IMR-90 (cell line): ENCODE measurements around the gene FBLIM1. TPM values are rescaled to one million over a fixed set of nuclear protein-coding genes. Genes with fewer than 3 reads are reported as not detected.

Source experiments
- ATAC-seq: fragments of 200-7000 bp; cut with Tn5 transposase; 2 replicates; pipeline ENCODE4 v1.9.1; 2020; ENCODE audit warnings: low read depth, mild to moderate bottlenecking, moderate library complexity
- BruUV-seq: library from RNA; stranded (reverse); fragments of 400-500 nt; replicated peaks from 2 replicates; lab custom pipeline; 2021; lab: Mats Ljungman, UMichigan
- CTCF ChIA-PET: fragments of 300-600 bp; formaldehyde crosslinking; extraction: SDS; loops from one replicate; lab custom pipeline; 2021; ENCODE audit warnings: antibody characterized with exemption; lab: Yijun Ruan, JAX
- POLR2A ChIA-PET: fragments of 300-600 bp; sonication (Branson Sonifier 250); formaldehyde crosslinking; loops from one replicate; lab custom pipeline; 2022; ENCODE audit warnings: antibody characterized with exemption; ENCODE audit not compliant: unreplicated experiment; lab: Charles Lee
- DNase-seq: peaks from one replicate; pipeline ENCODE4 v3.0.0; 2013
- H2AFZ ChIP-seq: replicated peaks from 2 replicates; pipeline ENCODE3; 2013; ENCODE audit warnings: low read length, mild to moderate bottlenecking; ENCODE audit not compliant: poor library complexity
- H2AK5ac ChIP-seq: 2 replicates; pipeline ENCODE4 v1.6.1; 2013; ENCODE audit warnings: low read depth, low read length, inconsistent platforms
- H2AK9ac ChIP-seq: replicated peaks from 2 replicates; pipeline ENCODE3; 2013; ENCODE audit warnings: mild to moderate bottlenecking, low read depth, low read length, moderate library complexity; ENCODE audit not compliant: poor library complexity
- H2BK120ac ChIP-seq: 2 replicates; pipeline ENCODE4 v1.6.1; 2013; ENCODE audit warnings: low read depth, low read length, inconsistent platforms
- H2BK15ac ChIP-seq: 3 replicates; pipeline ENCODE4 v1.6.1; 2013; ENCODE audit warnings: low read depth, low read length, inconsistent platforms
- H2BK20ac ChIP-seq: 2 replicates; pipeline ENCODE4 v1.6.1; 2013; ENCODE audit warnings: low read depth, mild to moderate bottlenecking, inconsistent platforms, low read length, moderate library complexity
- H2BK5ac ChIP-seq: 2 replicates; pipeline ENCODE4 v1.6.1; 2013; ENCODE audit warnings: mild to moderate bottlenecking, low read depth, low read length, inconsistent platforms; ENCODE audit not compliant: poor library complexity, severe bottlenecking
- H3K14ac ChIP-seq: replicated peaks from 2 replicates; pipeline ENCODE4 v1.6.1; 2013; ENCODE audit warnings: low read depth, low read length, inconsistent platforms
- H3K18ac ChIP-seq: 2 replicates; pipeline ENCODE4 v1.6.1; 2013; ENCODE audit warnings: low read depth, low read length, control low read depth
- H3K23ac ChIP-seq: 2 replicates; pipeline ENCODE4 v1.6.1; 2013; ENCODE audit warnings: low read depth, low read length, inconsistent platforms
- H3K27ac ChIP-seq: 2 replicates; pipeline ENCODE4 v1.5.1; 2013; ENCODE audit warnings: mild to moderate bottlenecking, control low read depth, low read length; ENCODE audit not compliant: insufficient read depth
- H3K27me3 ChIP-seq: 2 replicates; pipeline ENCODE4 v1.6.1; 2013; ENCODE audit warnings: low read length; ENCODE audit not compliant: control insufficient read depth, insufficient read depth
- H3K36me3 ChIP-seq: 2 replicates; pipeline ENCODE4 v1.6.1; 2013; ENCODE audit warnings: low read length, mixed read lengths; ENCODE audit not compliant: control insufficient read depth, insufficient read depth
- H3K4ac ChIP-seq: 2 replicates; pipeline ENCODE4 v1.6.1; 2013; ENCODE audit warnings: low read depth, low read length, inconsistent platforms
- H3K4me1 ChIP-seq: 2 replicates; pipeline ENCODE4 v1.6.1; 2013; ENCODE audit warnings: low read length, mixed read lengths; ENCODE audit not compliant: control insufficient read depth, insufficient read depth
- H3K4me2 ChIP-seq: 2 replicates; pipeline ENCODE4 v1.6.1; 2013; ENCODE audit warnings: low read depth, mild to moderate bottlenecking, control low read depth, low read length, moderate library complexity
- H3K4me3 ChIP-seq: 2 replicates; pipeline ENCODE4 v1.5.1; 2013; ENCODE audit warnings: low read depth, mild to moderate bottlenecking, control low read depth, low read length, moderate library complexity; ENCODE audit not compliant: insufficient read depth
- H3K56ac ChIP-seq: 2 replicates; pipeline ENCODE4 v1.6.1; 2013; ENCODE audit warnings: low read length, inconsistent platforms; ENCODE audit not compliant: insufficient read depth; ENCODE audit errors: extremely low read depth
- H3K79me1 ChIP-seq, 2 experiments: 2 replicates each; pipeline ENCODE4 v1.6.1; 2013; ENCODE audit warnings: low read length in 2 of 2, inconsistent platforms in 1 of 2, low read depth in 1 of 2
- H3K9ac ChIP-seq: 2 replicates; pipeline ENCODE4 v1.6.1; 2013; ENCODE audit warnings: low read depth, low read length, control low read depth
- H3K9me1 ChIP-seq: 2 replicates; pipeline ENCODE4 v1.6.1; 2013; ENCODE audit warnings: low read length, inconsistent platforms; ENCODE audit not compliant: insufficient read depth
- H3K9me3 ChIP-seq: 2 replicates; pipeline ENCODE4 v1.6.1; 2013; ENCODE audit warnings: low read length; ENCODE audit not compliant: control insufficient read depth, insufficient read depth
- H4K20me1 ChIP-seq: 2 replicates; pipeline ENCODE4 v1.6.1; 2013; ENCODE audit warnings: low read length, inconsistent platforms; ENCODE audit not compliant: insufficient read depth
- H4K5ac ChIP-seq: 2 replicates; pipeline ENCODE4 v1.6.1; 2013; ENCODE audit warnings: mild to moderate bottlenecking, low read depth, low read length, control low read depth
- H4K8ac ChIP-seq, 2 experiments: 2 replicates each; pipeline ENCODE4 v1.6.1; 2013; ENCODE audit warnings: low read depth in 2 of 2, low read length in 2 of 2, control low read depth in 1 of 2, inconsistent platforms in 1 of 2
- H4K91ac ChIP-seq: 2 replicates; pipeline ENCODE4 v1.6.1; 2013; ENCODE audit warnings: low read depth, low read length, inconsistent platforms; ENCODE audit not compliant: insufficient read depth
- MAZ ChIP-seq: IDR thresholded peaks from 2 replicates; pipeline ENCODE4 v1.6.1; 2012; ENCODE audit warnings: low read depth, mild to moderate bottlenecking, low read length, improper control_type of control experiment, moderate library complexity, borderline replicate concordance
- RAD21 ChIP-seq: IDR thresholded peaks from 2 replicates; pipeline ENCODE4 v1.6.1; 2012; ENCODE audit warnings: low read length, improper control_type of control experiment
- RCOR1 ChIP-seq: IDR thresholded peaks from 2 replicates; pipeline ENCODE4 v1.6.1; 2012; ENCODE audit warnings: mild to moderate bottlenecking, low read length, improper control_type of control experiment; ENCODE audit not compliant: insufficient replicate concordance
- SMC3 ChIP-seq: fragments of 150-350 bp; IDR thresholded peaks from 2 replicates; pipeline ENCODE4 v1.6.1; 2016; ENCODE audit warnings: low read depth, mild to moderate bottlenecking, antibody characterized with exemption, low read length, moderate library complexity
- WGBS, 2 experiments: methylation state at CpG; one replicate each; pipeline versions ENCODE4 v1.1.5 to v1.1.7; 2013; ENCODE audit warnings: missing lambda C conversion rate in 2 of 2; ENCODE audit not compliant: insufficient read length in 1 of 2; ENCODE audit errors: extremely low coverage in 2 of 2; 5-methylcytosine and 5-hydroxymethylcytosine counted together
- dilution Hi-C: fragments of 300-500 bp; cut with HindIII; formaldehyde crosslinking; loops from one replicate; pipeline ENCODE4 v1.14.3; 2018; ENCODE audit warnings: low sequenced_read_pairs; ENCODE audit not compliant: unreplicated experiment
- in situ Hi-C: fragments of 300-500 bp; cut with MboI; formaldehyde crosslinking; loops from 3 replicates; pipeline ENCODE4 v1.14.3; 2019; ENCODE audit warnings: low sequenced_read_pairs, inconsistent platforms, mixed read lengths
- intact Hi-C: fragments of 100-400 bp; cut with micrococcal nuclease; formaldehyde crosslinking; loops from 2 replicates; pipeline ENCODE4 v1.10.0; 2022
- polyA plus RNA-seq, 3 experiments: library from polyadenylated mRNA; depleted of rRNA; stranded (reverse); fragments of >200 nt; gene quantifications; 2 replicates each; pipeline ENCODE4 v1.2.3, GENCODE V29; 2012; ENCODE audit warnings: low replicate concordance in 1 of 3
- total RNA-seq: library from RNA; depleted of rRNA; stranded (reverse); fragments of >200 nt; gene quantifications from 2 replicates; pipeline ENCODE4 v1.2.3, GENCODE V29; 2012
- TF ChIP-seq, protein P1 (sequence below): conservative IDR thresholded peaks from 2 replicates; pipeline ENCODE4 v1.5.1; 2012; ENCODE audit warnings: mild to moderate bottlenecking, low read depth, low read length, improper control_type of control experiment

FBLIM1 gene
- total and polyA plus RNA-seq, 2 of the 4 experiments (the other 2 are of a cell fraction): 52.2 to 140 TPM

DNA sequence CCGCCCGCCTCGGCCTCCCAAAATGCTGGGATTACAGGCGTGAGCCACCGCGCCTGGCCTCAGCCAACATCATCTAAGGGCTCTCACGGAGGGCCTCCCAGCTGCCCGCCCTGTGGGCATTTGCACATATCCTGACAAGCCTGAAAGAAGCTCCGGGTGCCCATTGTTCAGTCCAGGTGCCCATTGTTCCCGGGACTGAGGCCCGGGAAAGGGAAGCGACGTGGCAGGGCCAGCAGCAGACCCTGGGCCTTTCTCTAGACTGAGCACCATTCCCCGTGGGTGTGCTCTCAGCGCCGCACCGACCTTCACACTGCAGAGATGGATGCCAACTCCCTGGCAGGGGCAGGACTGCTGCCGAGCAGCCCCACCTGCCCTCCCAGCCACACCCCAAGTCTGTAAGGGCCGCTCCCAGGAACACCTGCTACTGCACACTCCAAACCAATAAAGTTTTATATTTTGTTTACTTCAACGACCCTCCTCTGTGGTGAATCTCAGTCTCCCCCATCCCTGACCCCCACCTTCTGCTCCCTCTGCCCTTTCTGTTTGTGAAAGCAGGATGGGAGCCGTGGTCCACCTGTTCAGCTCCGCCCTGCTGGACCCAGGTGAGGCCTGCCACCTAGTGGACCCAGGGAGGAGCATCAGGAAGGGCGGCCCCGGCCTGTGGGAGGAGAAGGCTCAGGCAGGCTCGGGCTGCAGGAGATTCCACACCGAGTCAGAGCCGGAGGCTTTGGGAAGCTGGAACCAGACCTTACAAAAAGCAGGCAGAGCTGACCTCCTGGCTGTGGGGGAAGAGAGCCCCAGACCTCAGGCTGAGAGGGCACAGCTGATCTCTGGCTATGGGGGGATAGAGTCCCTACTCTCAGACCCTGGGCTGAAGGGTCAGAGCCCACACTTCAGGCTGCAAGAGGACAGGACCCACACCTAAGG lies 17.4 kb upstream of the FBLIM1 start:
- Histone ChIP-seq H4K20me1 (no peaks in the 10 kb centered on the region), H4K8ac (no peak overlapping the region), H2AK9ac (peak overlapping the region; percentile 88), H4K91ac (no peak overlapping the region), H2BK120ac (no peak overlapping the region), H2AFZ (peak overlapping the region; percentile 85), H3K36me3 (peaks cover 1% of the 10 kb centered on the region; the same call in 1 of the 2 replicates), H3K9ac (no peak overlapping the region), H3K9me1 (no peaks in the 10 kb centered on the region), H3K56ac (no peak overlapping the region), H3K79me1 (no peaks in the 10 kb centered on the region), H3K18ac (no peak overlapping the region), H3K4me2 (no peak overlapping the region), H3K9me3 (no peaks in the 10 kb centered on the region), H2BK5ac (no peak overlapping the region), H3K4me3 (no peak overlapping the region), H3K27ac (no peak overlapping the region), H2AK5ac (no peak overlapping the region), H3K4ac (no peak overlapping the region), H3K27me3 (no peaks in the 10 kb centered on the region), H3K14ac (no peak overlapping the region), H3K4me1 (no peaks in the 10 kb centered on the region), H2BK20ac (no peak overlapping the region), H4K5ac (no peak overlapping the region), H2BK15ac (no peak overlapping the region), H3K23ac (no peak overlapping the region)
- POLR2A ChIA-PET: no interaction called here
- TF ChIP-seq SMC3 (peak; percentile 61), RCOR1 (peak; percentile 52), RAD21 (peak; percentile 85), MAZ (no peak)
- TF ChIP-seq, protein P1, sequence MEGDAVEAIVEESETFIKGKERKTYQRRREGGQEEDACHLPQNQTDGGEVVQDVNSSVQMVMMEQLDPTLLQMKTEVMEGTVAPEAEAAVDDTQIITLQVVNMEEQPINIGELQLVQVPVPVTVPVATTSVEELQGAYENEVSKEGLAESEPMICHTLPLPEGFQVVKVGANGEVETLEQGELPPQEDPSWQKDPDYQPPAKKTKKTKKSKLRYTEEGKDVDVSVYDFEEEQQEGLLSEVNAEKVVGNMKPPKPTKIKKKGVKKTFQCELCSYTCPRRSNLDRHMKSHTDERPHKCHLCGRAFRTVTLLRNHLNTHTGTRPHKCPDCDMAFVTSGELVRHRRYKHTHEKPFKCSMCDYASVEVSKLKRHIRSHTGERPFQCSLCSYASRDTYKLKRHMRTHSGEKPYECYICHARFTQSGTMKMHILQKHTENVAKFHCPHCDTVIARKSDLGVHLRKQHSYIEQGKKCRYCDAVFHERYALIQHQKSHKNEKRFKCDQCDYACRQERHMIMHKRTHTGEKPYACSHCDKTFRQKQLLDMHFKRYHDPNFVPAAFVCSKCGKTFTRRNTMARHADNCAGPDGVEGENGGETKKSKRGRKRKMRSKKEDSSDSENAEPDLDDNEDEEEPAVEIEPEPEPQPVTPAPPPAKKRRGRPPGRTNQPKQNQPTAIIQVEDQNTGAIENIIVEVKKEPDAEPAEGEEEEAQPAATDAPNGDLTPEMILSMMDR: peak; percentile 78
- in situ Hi-C loops: loop anchor here (5.0 kb wide), 1 partner anchor 144 kb away; no protein-coding TSS in a partner anchor
- BruUV-seq: no TSS peak
- DNase-seq (peak; percentile 44), ATAC-seq (peak; percentile 87)
- CTCF ChIA-PET: interaction anchor here (0.6 to 1.2 kb wide), 2 partner anchors 149 to 521 kb away, joined by 5 to 7 read pairs; no protein-coding TSS in a partner anchor
- intact Hi-C loops: loop anchor here (1.0 kb wide), 1 partner anchor 146 kb away; no protein-coding TSS in a partner anchor
- dilution Hi-C loops: no loop called here
- WGBS, 2 experiments: 61% methylated on average over 11 of the region's 27 CpGs; no CpG with 5 or more reads in 1 of the 2 experiments
